ENCODE results near the gene ANXA7.
"Not testable (repeated sequence)": the region's sequence is repeated elsewhere in the genome, so short reads cannot be mapped to it uniquely, and the experiment has no call there.

The ANXA7 gene

DNA sequence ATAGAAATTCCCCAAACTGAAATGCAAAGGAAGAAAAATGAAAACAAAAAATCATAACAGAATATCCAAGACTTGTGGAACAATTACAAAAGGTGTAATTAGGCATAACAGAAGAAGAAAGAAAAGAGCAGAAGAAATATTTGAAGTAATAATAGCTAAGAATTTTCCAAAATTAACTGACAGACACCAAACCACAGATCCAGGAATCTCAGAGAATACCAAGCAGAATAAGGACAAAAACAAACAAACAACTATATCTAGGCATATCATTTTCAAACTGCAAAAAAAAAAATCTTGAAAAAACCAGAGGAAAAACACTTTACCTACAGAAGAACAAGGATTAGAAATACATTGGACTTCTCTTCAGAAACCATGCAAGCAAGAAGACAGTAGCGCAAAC, 80.7 kb downstream of the ANXA7 start:
- DNase-seq = no peak

DNA sequence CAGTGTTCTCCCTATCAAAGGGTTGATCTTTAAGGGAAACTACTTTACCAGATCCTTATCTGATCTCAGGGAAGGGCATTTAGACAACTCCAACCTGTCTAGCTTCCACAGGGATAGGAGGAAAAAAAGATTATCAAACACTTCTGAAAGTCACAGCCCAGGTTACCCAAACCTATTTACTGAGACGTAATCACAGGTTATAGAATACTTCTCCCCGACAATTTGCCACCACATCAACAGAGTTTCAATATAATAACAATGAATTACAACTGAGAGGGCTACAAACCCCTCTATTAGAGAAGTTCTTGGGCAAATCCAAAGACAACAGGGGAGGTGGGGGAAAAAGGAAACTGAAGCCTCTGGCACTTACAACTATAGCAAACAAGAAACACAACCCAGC, 81.5 kb downstream of the ANXA7 start:
- DNase-seq = no peak

DNA sequence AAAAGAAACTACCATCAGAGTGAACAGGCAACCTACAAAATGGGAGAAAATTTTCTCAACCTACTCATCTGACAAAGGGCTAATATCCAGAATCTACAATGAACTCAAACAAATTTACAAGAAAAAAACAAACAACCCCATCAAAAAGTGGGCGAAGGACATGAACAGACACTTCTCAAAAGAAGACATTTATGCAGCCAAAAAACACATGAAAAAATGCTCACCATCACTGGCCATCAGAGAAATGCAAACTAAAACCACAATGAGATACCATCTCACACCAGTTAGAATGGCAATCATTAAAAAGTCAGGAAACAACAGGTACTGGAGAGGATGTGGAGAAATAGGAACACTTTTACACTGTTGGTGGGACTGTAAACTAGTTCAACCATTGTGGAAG, 85.3 kb downstream of the ANXA7 start:
- DNase-seq = not testable (repeated sequence)

DNA sequence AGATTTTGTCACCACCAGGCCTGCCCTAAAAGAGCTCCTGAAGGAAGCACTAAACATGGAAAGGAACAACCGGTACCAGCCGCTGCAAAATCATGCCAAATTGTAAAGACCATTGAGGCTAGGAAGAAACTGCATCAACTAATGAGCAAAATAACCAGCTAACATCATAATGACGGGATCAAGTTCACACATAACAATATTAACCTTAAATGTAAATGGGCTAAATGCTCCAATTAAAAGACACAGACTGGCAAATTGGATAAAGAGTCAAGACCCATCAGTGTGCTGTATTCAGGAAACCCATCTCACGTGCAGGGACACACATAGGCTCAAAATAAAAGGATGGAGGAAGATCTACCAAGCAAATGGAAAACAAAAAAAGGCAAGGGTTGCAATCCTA, 88.6 kb downstream of the ANXA7 start:
- not testable (repeated sequence) for DNase-seq
